ENCODE data around the gene C20orf144.
"Not testable (repeated sequence)": the region's sequence is repeated elsewhere in the genome, so short reads cannot be mapped to it uniquely, and the experiment has no call there.

Gene C20orf144

DNA sequence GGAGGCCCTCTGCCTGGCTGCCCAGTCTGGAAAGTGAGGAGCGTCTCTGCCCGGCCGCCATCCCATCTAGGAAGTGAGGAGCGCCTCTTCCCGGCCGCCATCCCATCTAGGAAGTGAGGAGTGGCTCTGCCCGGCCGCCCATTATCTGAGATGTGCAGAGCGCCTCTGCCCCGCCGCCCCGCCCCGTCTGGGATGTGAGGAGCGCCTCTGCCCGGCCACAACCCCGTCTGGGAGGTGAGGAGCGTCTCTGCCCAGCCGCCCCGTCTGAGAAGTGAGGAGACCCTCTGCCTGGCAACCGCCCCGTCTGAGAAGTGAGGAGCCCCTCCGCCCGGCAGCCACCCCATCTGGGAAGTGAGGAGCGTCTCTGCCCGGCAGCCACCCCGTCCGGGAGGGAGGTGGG is 36.8 kb downstream of the C20orf144 start:
- DNase-seq: not testable (repeated sequence)

DNA sequence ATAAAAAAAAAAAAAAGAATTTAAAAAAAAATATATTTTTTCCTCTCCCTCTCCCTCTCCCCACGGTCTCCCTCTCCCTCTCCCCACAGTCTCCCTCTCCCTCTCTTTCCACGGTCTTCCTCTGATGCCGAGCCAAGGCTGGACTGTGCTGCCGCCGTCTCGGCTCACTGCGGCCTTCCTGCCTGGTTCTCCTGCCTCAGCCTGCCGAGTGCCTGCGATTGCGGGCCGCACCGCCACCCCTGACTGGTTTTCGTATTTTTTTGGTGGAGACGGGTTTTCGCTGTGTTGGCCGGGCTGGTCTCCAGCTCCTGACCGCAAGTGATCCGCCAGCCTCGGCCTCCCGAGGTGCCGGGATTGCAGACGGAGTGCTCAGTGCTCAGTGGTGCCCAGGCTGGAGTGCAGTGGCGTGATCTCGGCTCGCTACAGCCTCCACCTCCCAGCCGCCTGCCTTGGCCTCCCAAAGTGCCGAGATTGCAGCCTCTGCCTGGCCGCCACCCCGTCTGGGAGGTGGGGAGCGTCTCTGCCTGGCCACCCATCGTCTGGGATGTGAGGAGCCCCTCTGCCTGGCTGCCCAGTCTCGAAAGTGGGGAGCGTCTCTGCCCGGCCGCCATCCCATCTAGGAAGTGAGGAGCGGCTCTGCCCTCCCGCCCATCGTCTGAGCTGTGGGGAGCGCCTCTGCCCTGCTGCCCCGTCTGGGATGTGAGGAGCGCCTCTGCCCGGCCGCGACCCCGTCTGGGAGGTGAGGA is 38.7 kb downstream of the C20orf144 start:
- not testable (repeated sequence) for DNase-seq

DNA sequence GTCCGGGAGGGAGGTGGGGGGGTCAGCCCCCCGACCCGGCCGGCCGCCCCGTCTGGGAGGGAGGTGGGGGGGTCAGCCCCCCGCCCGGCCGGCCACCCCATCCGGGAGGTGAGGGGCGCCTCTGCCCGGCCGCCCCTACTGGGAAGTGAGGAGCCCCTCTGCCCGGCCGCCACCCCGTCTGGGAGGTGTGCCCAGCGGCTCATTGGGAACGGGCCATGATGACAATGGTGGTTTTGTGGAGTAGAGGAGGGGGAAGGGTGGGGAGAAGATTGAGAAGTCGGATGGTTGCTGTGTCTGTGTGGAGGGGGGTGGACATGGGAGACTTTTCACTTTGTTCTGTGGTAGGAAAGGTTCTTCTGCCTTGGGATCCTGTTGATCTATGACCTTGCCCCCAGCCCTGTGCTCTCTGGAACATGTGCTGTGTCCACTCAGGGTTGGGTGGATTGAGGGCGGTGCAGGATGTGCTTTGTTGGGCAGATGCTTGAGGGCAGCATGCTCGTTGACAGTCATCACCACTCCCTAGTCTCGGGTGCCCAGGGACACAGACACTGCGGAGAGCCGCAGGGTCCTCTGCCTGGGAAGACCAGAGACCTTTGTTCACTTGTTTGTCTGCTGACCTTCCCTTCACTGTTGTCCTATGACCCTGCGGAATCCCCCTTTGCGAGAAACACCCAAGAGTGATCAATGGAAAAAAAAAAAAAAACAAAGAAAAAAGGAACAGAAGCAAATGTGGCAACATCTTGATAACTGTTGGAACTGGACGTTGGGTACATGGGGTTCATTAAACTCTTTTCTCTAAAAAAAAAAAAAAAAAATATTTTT is 39.7 kb downstream of the C20orf144 start:
- DNase-seq: no peak

DNA sequence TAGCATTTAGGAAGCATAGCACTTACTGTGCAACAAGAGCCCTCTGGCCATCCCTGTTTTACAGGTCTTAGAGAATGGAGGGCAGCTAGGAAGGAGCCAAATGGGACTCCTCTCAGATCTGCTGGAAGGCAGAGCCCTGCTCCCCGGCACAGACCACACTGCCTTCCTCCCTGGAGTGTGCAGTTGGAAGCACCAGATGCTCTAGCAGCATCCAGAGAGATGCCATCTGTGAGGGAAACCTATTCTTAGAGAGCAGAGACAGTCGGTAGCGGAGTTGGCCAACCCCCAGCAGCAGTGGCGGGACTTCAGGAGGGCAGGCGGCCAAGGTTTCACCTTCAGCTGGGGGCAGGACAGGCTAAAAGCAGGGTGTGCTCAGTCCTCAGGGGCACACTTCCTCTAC is 40.7 kb downstream of the C20orf144 start:
- DNase-seq: peak; percentile 97 to 99

DNA sequence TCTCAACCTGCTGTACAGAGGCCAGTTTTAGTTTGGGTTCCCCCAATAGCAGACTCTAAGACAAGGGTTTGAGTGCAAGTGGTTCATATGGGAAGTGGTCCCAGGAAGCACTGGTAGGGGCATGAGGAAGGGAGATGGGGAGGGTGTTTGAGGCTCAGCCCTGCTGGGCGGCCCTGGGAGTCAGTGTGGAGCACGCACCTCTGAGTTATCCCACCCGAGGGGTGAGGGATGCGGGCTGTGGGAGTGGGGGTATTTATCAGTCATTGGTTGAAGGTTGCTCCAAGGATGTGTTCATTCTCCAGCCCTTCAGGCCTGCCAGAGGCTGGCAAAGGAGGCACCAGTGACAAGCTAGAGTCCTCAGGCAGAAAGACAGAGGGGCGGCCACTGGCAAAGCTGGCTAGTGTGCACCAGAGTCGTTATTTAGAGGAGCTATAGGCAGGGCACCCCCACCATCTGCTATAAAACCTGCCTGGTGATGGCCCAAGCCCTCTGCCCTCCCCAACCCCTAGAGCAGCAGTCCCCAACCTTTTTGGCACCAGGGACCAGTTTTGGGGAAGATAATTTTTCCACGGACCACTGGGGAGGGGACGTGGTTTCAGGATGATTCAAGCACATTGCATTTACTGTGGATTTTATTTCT is 41.5 kb downstream of the C20orf144 start:
- no peak for DNase-seq

DNA sequence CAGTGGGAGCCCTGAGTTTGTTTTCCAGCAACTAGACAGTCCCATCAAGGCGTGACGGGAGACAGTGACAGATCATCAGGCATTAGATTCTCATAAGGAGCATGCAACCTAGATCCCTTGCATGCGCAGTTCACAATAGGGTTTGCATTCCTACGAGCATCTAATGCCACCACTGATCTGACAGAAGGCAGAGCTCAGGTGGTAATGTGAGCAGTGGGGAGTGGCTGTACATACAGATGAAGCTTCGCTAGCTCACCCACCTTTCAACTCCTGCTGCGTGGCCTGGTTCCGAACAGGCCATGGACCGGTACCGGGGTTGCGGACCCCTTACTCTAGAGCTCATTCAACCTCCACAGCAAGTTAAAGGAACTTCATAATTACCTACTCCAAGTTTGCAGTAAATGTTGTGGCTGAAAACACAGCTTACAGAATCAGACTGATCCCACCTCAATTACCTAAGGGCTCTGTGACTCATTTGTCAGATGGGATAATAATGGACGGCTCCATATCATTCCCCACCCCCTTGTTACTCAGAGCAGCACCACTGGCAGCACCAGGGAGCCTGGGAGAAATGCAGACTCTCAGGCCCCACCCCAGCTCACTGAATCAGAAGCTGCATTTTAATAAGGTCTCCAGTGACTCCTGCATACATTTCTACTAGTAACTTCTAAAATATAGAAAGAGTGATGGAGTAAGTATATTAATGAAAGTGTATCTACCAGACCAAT is 42.2 kb downstream of the C20orf144 start:
- DNase-seq: no peak

DNA sequence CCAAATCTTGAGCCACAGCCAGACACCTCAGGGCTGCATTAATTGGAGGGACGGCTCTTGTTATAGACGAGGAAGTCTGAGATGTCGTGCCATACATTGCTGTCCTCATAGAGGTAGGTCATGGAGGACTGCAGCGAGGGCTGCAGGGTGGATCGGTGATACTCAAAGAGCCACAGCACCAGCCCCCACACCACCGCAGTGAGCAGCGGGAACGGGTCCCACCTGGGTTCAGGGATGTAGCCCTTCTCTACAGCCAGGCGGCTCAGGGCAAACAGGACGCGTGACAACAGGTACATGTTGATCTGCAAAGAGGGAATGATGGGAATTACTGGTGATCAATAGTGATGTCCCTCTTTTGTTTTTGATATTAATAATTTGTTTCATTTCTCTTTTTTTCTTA is 45.5 kb downstream of the C20orf144 start:
- no peak for DNase-seq

DNA sequence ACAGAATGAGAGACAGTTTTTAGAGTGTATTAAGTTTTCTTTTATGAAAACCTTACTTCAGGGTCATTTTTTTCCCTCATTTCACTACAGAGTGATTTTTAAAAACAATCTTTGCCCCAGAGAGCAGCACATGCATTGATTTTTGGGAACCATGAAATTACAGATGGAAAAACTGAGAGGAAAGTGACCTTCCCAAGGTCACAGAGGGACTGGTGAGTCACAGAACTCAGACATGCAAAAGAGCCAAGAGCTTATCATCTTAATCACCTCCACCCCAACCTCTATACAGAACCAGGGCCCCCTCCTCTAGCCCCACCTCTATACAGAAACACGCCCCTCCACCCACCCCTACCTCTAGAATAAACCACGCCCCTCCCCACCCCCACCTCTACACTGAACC is 47.3 kb downstream of the C20orf144 start:
- no peak for DNase-seq

DNA sequence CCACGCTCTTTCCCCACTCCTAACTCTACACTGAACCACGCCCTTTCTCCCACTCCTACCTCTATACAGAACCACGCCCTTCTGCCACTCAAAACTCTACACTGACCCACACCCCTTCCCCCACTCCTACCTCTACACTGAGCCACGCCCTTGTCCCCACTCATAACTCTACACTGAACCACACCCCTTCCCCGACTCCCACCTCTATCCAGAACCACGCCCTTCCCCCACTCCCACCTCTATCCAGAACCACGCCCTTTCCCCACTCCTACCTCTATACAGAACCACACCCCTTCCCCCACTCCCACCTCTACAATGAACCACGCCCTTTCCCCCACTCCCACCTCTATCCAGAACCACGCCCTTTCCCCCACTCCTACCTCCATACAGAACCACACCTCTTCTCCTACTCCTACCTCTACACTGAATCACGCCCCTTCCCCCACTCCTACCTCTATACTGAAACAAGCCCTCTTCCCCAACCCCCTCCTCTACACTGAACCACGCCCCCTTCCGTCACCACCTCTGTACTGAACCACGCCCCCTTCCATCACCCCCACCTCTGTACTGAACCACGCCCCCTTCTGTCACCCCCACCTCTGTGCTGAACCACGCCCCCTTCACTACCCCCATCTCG is 47.9 kb downstream of the C20orf144 start:
- no peak for DNase-seq

DNA sequence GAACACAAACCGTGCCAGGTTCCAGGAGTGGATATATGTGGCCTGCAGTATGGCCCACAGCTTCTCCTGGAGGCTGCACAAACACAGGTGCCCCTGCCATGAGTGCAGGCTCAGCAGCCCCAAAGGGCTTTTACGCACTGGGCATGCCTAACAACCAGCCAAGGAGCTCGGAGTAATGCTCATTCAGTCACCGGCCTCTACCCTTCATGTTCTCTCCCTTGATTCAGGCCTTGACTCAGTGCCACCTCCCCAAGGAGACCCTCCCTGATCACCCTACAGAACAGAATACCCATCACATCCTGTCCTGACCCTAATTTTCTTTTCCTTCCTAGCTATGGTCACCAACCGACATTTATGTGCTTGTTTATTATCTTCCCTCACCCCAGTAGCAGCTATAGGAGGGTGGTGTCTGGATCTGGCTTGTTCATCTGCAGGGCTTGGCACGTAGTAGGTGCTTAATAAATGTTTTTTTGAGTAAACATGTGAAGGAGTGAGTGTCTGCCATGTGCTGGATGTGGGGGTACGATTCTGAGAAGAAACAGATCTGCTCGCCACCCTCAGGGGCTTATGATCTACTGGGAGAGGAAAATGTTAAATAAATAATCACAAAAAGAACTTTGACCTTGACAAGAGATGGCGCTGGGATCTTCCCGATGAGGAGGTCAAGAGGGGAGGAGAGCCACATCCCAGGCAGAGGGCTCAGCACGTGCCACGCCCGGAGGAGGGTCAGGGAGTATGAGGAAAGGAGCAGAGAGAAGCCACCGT is 48.7 kb downstream of the C20orf144 start:
- DNase-seq: no peak

DNA sequence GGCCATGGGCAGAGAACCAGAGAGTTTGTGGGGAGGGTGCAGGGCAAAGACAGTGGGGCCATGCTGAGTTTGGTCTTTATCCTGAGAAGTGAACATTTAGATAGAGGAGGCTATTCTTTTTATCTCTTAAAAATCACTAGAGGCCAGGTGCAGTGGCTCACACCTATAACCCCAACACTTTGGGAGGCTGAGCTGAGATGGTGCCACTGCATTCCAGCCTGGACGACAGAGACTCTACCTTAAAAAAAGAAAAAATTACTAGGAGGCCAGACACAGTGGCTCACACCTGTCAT is 49.3 kb downstream of the C20orf144 start:
- no peak for DNase-seq
